KMS-11 (cell line): Measurements from ENCODE around the gene HPN.
A peak's percentile ranks its signal among the peaks of the same experiment; 100 is the strongest.
"Not testable (repeated sequence)": the region's sequence is repeated elsewhere in the genome, so short reads cannot be mapped to it uniquely, and the experiment has no call there.

Source experiments
- H2AFZ ChIP-seq: fragments of 200-600 bp; sonication (generic); 2 replicates; pipeline ENCODE4 v1.6.1; 2016; ENCODE audit warnings: antibody characterized with exemption, mixed run types, low read depth
- H3K27ac ChIP-seq: fragments of 200-600 bp; sonication (generic); 2 replicates; pipeline ENCODE4 v1.6.1; 2016; ENCODE audit warnings: mild to moderate bottlenecking, mixed run types
- H3K27me3 ChIP-seq: fragments of 200-600 bp; sonication (generic); 2 replicates; pipeline ENCODE4 v1.6.1; 2017; ENCODE audit warnings: mild to moderate bottlenecking, low read depth, mixed run types, moderate library complexity; ENCODE audit not compliant: insufficient read depth
- H3K36me3 ChIP-seq: fragments of 200-600 bp; sonication (generic); 2 replicates; pipeline ENCODE4 v1.6.1; 2017; ENCODE audit warnings: mild to moderate bottlenecking, mixed run types; ENCODE audit not compliant: insufficient read depth
- H3K4me1 ChIP-seq: fragments of 200-600 bp; sonication (generic); 2 replicates; pipeline ENCODE4 v1.6.1; 2016; ENCODE audit warnings: mild to moderate bottlenecking, low read depth, mixed run types; ENCODE audit not compliant: poor library complexity, severe bottlenecking
- H3K4me2 ChIP-seq: fragments of 200-600 bp; sonication (generic); 2 replicates; pipeline ENCODE4 v1.7.0; 2016; ENCODE audit warnings: mild to moderate bottlenecking, mixed run types
- H3K4me3 ChIP-seq: fragments of 200-600 bp; sonication (generic); IDR thresholded peaks from 2 replicates; pipeline ENCODE4 v1.6.1; 2017; ENCODE audit warnings: low read depth, low read length, mixed read lengths; ENCODE audit not compliant: insufficient read depth
- H3K79me2 ChIP-seq: fragments of 200-600 bp; sonication (generic); 2 replicates; pipeline ENCODE4 v1.6.1; 2016; ENCODE audit warnings: low read depth, mixed run types; ENCODE audit not compliant: insufficient read depth
- H3K9ac ChIP-seq: fragments of 200-600 bp; sonication (generic); 2 replicates; pipeline ENCODE4 v1.6.1; 2016; ENCODE audit warnings: mild to moderate bottlenecking, mixed run types
- H4K20me1 ChIP-seq: fragments of 200-600 bp; sonication (generic); 2 replicates; pipeline ENCODE4 v1.6.1; 2016; ENCODE audit warnings: mild to moderate bottlenecking, mixed run types; ENCODE audit not compliant: insufficient read depth
- CTCF ChIP-seq: fragments of 200-600 bp; sonication (generic); conservative IDR thresholded peaks from 2 replicates; pipeline ENCODE4 v1.6.1; 2017; ENCODE audit warnings: low read depth, mild to moderate bottlenecking, antibody characterized with exemption, low read length, moderate library complexity, mixed read lengths

Gene HPN

GRCh38 chr19:34997071-34997617 lies 44.4 kb upstream of the HPN start:
- H3K4me2 ChIP-seq = no peak overlapping the region
- peaks cover 4% of the 10 kb centered on the region for H3K4me1 ChIP-seq
- no peak overlapping the region for H3K9ac ChIP-seq

DNA sequence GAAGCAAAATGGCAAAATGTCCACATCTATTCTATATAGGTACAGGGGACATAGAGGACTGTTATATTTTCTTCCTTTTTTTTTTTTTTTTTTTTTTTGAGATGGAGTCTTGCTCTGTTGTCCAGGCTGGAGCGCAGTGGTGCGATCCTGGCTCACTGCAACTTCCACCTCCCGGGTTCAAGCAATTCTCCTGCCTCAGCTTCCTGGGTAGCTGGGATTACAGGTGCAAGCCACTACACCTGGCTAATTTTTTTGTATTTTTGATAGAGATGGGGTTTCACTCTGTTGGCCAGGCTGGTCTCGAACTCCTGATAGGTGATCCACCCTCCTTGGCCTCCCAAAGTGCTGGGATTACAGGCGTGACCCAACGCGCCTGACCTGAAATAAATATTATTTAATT lies 43.3 kb upstream of the HPN start:
- H3K27ac ChIP-seq, H3K4me2 ChIP-seq, H3K9ac ChIP-seq: not testable (repeated sequence)

More at GRCh38 chr19:34997071-34997617, 44.4 kb upstream of the HPN start:
- Histone ChIP-seq H3K4me3 (no peak overlapping the region), H4K20me1 (no peaks in the 10 kb centered on the region), H3K27me3 (no peaks in the 10 kb centered on the region; the same call in 1 of the 2 replicates), H3K79me2 (no peaks in the 10 kb centered on the region), H3K36me3 (no peaks in the 10 kb centered on the region), H3K27ac (no peak overlapping the region), H2AFZ (no peak overlapping the region)
- TF ChIP-seq CTCF = no peak

DNA sequence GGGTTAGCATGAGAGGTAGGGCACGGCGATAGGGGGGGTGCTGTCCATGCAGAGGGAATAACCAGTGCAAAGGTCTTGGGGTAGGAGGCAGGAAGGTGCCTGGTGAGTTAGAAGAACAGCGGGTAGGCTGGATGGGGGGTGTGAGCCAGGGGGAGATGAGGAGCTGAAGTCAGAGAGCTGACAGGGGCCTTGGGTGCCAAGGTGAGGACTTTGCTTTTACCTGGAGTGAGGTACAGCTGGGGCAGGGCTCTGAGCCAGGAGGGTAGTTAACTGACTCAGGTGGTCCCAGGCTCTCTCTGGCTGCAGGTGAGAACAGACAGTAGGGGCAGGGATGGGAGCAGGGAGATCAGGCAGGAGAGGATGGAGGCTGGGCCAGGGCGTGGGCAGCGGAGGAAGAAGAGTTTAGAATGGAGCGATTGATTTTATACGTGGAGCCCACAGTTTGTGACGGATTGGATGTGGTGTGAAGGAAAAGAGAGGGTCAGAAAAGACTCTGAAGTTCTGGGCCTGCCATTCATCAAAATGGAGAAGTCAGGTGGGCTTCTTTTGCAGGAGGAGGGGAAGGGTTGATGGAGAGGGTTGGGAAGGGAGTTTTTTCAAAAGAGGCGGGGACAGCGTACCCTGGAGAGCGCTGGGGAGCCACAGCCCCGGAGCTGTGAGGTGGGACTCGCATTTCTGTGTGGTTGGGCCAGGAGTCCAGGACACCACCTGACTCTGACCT lies 42.6 kb upstream of the HPN start:
- Histone ChIP-seq H3K79me2 (no peaks in the 10 kb centered on the region), H2AFZ (no peak overlapping the region), H3K27ac (no peak overlapping the region), H3K4me2 (no peak overlapping the region), H3K9ac (no peak overlapping the region), H3K4me3 (no peak overlapping the region), H3K4me1 (peaks cover 4% of the 10 kb centered on the region), H4K20me1 (no peaks in the 10 kb centered on the region), H3K36me3 (no peaks in the 10 kb centered on the region), H3K27me3 (no peaks in the 10 kb centered on the region; the same call in 1 of the 2 replicates)
- TF ChIP-seq CTCF = no peak

More for the DNA sequence above, 43.3 kb upstream of the HPN start:
- H3K4me3 ChIP-seq, H4K20me1 ChIP-seq, H3K4me1 ChIP-seq, H3K27me3 ChIP-seq, H2AFZ ChIP-seq, H3K36me3 ChIP-seq, H3K79me2 ChIP-seq: not testable (repeated sequence)

- no peak within 1 kb of the TSS for H3K27ac ChIP-seq
- H3K4me2 ChIP-seq = peak within 1 kb of the TSS; percentile 51; the same call in 1 of the 2 replicates
- no peaks in the 10 kb centered on the region for H3K27me3 ChIP-seq
- no peaks in the 10 kb centered on the region for H3K36me3 ChIP-seq
- H3K4me1 ChIP-seq = peaks cover 4% of the 10 kb centered on the region
- H3K79me2 ChIP-seq = no peaks in the 10 kb centered on the region
- H3K4me3 ChIP-seq = no peak within 1 kb of the TSS
- no peaks in the 10 kb centered on the region for H4K20me1 ChIP-seq
- peak within 1 kb of the TSS; percentile 14; the same call in 1 of the 2 replicates for H3K9ac ChIP-seq
- H2AFZ ChIP-seq = peak within 1 kb of the TSS; percentile 89
- TF ChIP-seq CTCF = no peak
Observed at GRCh38 chr19:34999498-35000337, 41.8 kb upstream of the HPN start, which contains the start of gene GRAMD1A. TSS of gene GRAMD1A (plus strand) at chr19:35000323. CDS start at chr19:35000479, 156 bp downstream.
